DND-41 (cell line): Measurements from ENCODE around the gene STN1.

Experiments used
- EZH2 ChIP-seq: IDR thresholded peaks from 3 replicates; pipeline ENCODE4 v1.6.1; 2012; ENCODE audit warnings: borderline replicate concordance, low read depth, mild to moderate bottlenecking, moderate library complexity, low read length, inconsistent platforms; ENCODE audit not compliant: severe bottlenecking
- TF ChIP-seq, protein P1 (sequence below): IDR thresholded peaks from 2 replicates; pipeline ENCODE4 v1.5.1; 2012; ENCODE audit warnings: borderline replicate concordance, low read length, moderate library complexity, mild to moderate bottlenecking; ENCODE audit not compliant: poor library complexity, severe bottlenecking; ENCODE audit errors: extremely low read depth

DNA sequence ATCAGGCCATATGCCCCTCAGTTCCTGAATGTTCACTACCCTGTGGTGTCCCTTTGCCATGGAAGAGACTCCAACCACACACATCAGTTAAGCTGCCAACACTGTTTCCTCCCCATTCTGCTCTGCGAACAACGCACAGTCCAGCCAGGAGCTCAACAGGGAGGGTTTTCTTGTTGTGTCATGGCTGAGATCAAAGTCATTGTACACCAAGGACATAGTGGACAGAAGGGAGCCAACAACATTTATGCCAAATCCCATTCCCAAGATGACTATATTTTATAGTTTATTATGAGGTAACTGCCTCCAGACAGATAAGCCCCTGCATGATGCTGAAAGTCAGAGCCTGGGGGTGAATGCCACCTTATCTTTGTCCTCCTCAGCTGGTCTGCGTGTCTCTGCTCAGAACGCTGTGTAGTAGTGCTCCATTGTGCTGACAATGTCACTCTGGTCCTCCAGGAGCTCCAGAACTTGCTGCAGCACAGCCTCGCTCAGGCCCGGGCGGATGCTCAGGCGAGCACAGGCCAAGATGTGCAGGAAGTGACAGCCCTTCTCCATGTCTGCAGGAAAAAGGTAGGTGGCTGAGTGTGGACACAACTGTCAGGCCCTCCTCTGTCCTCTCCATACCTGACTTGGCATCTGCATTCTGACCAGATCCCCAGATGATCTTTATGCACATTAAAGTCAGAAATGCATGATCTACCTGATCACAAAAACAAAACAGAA is 35.5 kb downstream of the STN1 start:
- TF ChIP-seq, protein P1, sequence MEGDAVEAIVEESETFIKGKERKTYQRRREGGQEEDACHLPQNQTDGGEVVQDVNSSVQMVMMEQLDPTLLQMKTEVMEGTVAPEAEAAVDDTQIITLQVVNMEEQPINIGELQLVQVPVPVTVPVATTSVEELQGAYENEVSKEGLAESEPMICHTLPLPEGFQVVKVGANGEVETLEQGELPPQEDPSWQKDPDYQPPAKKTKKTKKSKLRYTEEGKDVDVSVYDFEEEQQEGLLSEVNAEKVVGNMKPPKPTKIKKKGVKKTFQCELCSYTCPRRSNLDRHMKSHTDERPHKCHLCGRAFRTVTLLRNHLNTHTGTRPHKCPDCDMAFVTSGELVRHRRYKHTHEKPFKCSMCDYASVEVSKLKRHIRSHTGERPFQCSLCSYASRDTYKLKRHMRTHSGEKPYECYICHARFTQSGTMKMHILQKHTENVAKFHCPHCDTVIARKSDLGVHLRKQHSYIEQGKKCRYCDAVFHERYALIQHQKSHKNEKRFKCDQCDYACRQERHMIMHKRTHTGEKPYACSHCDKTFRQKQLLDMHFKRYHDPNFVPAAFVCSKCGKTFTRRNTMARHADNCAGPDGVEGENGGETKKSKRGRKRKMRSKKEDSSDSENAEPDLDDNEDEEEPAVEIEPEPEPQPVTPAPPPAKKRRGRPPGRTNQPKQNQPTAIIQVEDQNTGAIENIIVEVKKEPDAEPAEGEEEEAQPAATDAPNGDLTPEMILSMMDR: no peak
- no peak for TF ChIP-seq EZH2
